ENCODE results near the gene CDKAL1. TPM values are rescaled to one million over a fixed set of nuclear protein-coding genes. Genes with fewer than 3 reads are reported as not detected.

The CDKAL1 gene
- total RNA-seq, 4 donors from 2014 or later = 10.3 to 11.2 (median 10.5) TPM

DNA sequence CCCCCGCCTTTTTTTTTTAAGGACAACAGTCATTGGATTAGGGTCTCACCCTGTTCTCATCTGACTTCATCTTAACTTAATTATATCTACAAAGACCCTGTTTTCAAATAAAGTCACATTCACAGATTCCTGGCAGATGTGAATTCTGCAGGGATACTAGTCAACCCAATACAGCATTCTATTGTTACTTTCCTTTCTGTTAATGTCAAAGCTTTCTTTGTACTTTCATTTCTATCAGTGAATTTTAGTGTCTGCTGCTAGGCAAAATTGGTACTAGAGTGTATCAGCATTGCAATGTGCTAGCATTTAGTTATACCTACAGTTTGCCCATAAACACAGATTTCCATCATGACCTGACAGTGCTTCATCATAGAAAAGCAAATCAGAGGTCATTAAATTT is 281.9 kb downstream of the CDKAL1 start:
- intact Hi-C loops (cut with DNase I) = no loop called here

DNA sequence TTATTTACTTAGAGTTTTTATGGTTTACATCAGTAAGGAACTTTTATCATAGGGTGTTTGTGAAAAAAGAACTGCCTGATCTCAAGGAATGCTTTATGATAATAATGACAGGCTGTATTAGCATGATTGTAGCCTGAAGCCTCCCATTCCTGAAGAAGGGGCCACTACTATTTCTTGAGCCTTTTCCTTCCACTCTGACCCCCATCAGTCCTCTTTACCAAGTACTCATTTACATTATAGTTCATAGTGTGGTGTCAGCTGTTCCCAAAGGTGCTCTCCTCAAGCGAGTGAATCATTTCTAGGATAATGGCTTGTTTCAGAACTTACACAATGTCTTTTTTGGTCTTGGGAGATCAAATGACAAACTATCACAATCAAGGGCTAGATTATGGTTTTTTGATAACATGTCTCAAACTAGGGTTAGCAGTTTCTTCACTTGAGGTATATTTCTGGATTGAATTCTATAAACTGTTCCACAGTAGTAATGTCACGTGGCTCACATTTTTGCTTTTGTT is 283.6 kb downstream of the CDKAL1 start:
- intact Hi-C loops (cut with DNase I) = no loop called here
- Histone ChIP-seq H3K4me3 (no peak overlapping the region), H3K27ac (replicated peaks in 1 of 4) (no peak overlapping the region), H3K9me3 (no peaks in the 10 kb centered on the region), H3K36me3 (no peaks in the 10 kb centered on the region), H3K4me1 (no peaks in the 10 kb centered on the region), H3K27me3 (no peaks in the 10 kb centered on the region)
- WGBS = 95% methylated on average over 2 of the region's 2 CpGs
- TF ChIP-seq, protein P1, sequence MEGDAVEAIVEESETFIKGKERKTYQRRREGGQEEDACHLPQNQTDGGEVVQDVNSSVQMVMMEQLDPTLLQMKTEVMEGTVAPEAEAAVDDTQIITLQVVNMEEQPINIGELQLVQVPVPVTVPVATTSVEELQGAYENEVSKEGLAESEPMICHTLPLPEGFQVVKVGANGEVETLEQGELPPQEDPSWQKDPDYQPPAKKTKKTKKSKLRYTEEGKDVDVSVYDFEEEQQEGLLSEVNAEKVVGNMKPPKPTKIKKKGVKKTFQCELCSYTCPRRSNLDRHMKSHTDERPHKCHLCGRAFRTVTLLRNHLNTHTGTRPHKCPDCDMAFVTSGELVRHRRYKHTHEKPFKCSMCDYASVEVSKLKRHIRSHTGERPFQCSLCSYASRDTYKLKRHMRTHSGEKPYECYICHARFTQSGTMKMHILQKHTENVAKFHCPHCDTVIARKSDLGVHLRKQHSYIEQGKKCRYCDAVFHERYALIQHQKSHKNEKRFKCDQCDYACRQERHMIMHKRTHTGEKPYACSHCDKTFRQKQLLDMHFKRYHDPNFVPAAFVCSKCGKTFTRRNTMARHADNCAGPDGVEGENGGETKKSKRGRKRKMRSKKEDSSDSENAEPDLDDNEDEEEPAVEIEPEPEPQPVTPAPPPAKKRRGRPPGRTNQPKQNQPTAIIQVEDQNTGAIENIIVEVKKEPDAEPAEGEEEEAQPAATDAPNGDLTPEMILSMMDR (IDR thresholded peaks at IDR 0.05) = no peak
- TF ChIP-seq EP300 (IDR thresholded peaks at IDR 0.05) = no peak
- TF ChIP-seq POLR2AphosphoS5 (IDR thresholded peaks at IDR 0.05) = no peak
- TF ChIP-seq POLR2A (IDR thresholded peaks at IDR 0.05; ENCODE audit: low read depth) = no peak
- DNase-seq (ENCODE audit: extremely low spot score) = no peak

More for the DNA sequence above, 281.9 kb downstream of the CDKAL1 start:
- no peaks in the 10 kb centered on the region for H3K27me3 ChIP-seq
- TF ChIP-seq EP300 (IDR thresholded peaks at IDR 0.05) = no peak
- TF ChIP-seq POLR2A (IDR thresholded peaks at IDR 0.05; ENCODE audit: low read depth) = no peak
- TF ChIP-seq POLR2AphosphoS5 (IDR thresholded peaks at IDR 0.05) = no peak
- TF ChIP-seq, protein P1 (IDR thresholded peaks at IDR 0.05) = no peak
- no peak overlapping the region for H3K27ac ChIP-seq (replicated peaks in 1 of 4)
- no peak for DNase-seq (ENCODE audit: extremely low spot score)
- H3K4me3 ChIP-seq = no peak overlapping the region
- H3K36me3 ChIP-seq = no peaks in the 10 kb centered on the region
- H3K9me3 ChIP-seq = no peaks in the 10 kb centered on the region
- 100% methylated on average over 1 of the region's 1 CpG for WGBS
- peaks cover 4 to 7% (median 6%) of the 10 kb centered on the region in 4 donors for H3K4me1 ChIP-seq

DNA sequence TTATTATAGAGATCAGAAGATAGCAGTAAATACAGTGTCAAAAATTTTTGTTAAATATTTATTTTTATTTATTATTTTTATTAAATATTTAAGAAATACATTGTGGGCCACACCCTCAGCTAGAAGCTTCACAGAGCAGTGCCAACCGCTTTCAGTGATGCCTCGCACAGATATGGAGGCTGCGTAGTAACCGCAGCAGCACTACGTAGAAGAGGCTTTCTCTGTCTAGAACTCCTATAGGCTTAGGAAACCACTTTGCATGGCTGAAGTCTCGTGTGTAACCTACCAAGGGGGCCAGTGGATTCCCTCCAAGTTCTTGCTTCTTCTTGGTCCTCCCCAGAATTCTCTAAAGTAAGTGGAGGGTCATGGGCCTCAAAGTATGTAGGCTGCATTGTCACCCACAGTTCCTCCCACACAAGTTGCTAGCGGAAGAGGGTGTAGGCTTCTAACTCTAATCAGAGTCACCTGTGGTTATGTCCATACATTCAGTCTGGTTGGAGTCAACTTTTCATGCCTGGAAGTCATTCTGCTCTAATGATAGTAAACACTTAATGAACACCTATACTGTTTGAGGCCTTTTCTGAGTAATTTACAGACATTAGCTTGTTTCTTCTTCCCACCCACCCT is 285.6 kb downstream of the CDKAL1 start:
- no peaks in the 10 kb centered on the region for H3K4me1 ChIP-seq
- no peak overlapping the region for H3K4me3 ChIP-seq
- 98% methylated on average over 7 of the region's 7 CpGs for WGBS
- DNase-seq (ENCODE audit: extremely low spot score) = no peak
- H3K27me3 ChIP-seq = no peaks in the 10 kb centered on the region
- intact Hi-C loops (cut with DNase I) = no loop called here
- H3K27ac ChIP-seq (replicated peaks in 1 of 4) = no peak overlapping the region
- TF ChIP-seq, protein P1 (IDR thresholded peaks at IDR 0.05) = no peak
- TF ChIP-seq POLR2AphosphoS5 (IDR thresholded peaks at IDR 0.05) (no peak), POLR2A (IDR thresholded peaks at IDR 0.05; ENCODE audit: low read depth) (no peak), EP300 (IDR thresholded peaks at IDR 0.05) (no peak)
- H3K9me3 ChIP-seq = no peaks in the 10 kb centered on the region
- H3K36me3 ChIP-seq = no peaks in the 10 kb centered on the region

DNA sequence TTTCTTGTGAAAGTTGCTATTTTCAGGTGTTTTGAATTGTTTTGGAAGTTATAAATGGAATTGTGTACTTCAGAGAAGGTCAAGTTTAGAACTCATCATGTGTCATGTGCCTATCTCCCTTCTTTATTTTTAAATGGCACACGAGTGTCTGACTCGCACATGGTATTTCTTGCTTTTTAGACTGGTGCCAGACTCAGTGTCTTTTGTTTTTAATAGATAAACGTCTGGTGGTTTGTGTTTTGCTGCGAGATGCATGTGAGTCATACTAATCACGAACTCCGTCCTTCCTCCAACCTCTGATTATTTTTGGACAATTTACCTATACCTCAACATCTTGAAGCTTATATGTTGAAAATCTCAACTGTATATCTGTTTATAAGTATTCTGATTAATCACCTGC is 292.1 kb downstream of the CDKAL1 start:
- Histone ChIP-seq H3K9me3 (no peaks in the 10 kb centered on the region), H3K27me3 (no peaks in the 10 kb centered on the region), H3K27ac (replicated peaks in 1 of 4) (no peak overlapping the region), H3K4me1 (peaks cover 0 to 4% (median 1%) of the 10 kb centered on the region in 4 donors), H3K4me3 (no peak overlapping the region), H3K36me3 (no peaks in the 10 kb centered on the region)
- no peak for DNase-seq (ENCODE audit: extremely low spot score)
- intact Hi-C loops (cut with DNase I) = no loop called here
- no peak for TF ChIP-seq EP300 (IDR thresholded peaks at IDR 0.05)
- TF ChIP-seq POLR2A (IDR thresholded peaks at IDR 0.05; ENCODE audit: low read depth) = no peak
- TF ChIP-seq POLR2AphosphoS5 (IDR thresholded peaks at IDR 0.05) = no peak
- 68% methylated on average over 6 of the region's 6 CpGs for WGBS

DNA sequence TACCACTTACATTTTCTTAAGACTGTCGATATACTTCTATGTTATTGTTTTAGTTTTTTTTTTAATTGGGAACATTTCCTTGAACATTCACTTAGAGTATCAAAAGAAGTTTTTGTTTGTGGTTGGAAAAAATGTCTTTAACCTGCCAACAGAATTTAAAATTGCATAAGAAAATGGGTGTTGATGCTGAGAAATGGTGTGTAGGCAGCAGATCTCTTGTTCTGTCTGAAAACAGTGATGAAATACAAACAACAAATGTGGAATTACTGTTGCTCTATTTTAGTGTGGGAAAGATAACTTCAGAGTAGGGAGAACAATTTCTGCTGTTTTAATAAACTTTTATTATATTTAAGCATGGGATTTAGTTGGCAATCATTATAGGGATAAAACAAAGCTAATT is 293.5 kb downstream of the CDKAL1 start:
- H3K9me3 ChIP-seq = no peaks in the 10 kb centered on the region
- H3K4me3 ChIP-seq = no peak overlapping the region
- intact Hi-C loops (cut with DNase I) = no loop called here
- H3K4me1 ChIP-seq = peaks cover 0 to 4% (median 1%) of the 10 kb centered on the region in 4 donors
- no peaks in the 10 kb centered on the region for H3K36me3 ChIP-seq
- H3K27me3 ChIP-seq = no peaks in the 10 kb centered on the region
- WGBS = 70% methylated on average over 1 of the region's 1 CpG
- H3K27ac ChIP-seq (replicated peaks in 1 of 4) = no peak overlapping the region
- no peak for DNase-seq (ENCODE audit: extremely low spot score)
- TF ChIP-seq EP300 (IDR thresholded peaks at IDR 0.05) (no peak), POLR2A (IDR thresholded peaks at IDR 0.05; ENCODE audit: low read depth) (no peak), POLR2AphosphoS5 (IDR thresholded peaks at IDR 0.05) (no peak)
- TF ChIP-seq, protein P1 (IDR thresholded peaks at IDR 0.05) = no peak

Measured in esophagus muscularis mucosa (tissue), 4 donors.